ENCODE measurements around the gene TBKBP1. TPM values are rescaled to one million over a fixed set of nuclear protein-coding genes. Genes with fewer than 3 reads are reported as not detected.

Gene TBKBP1
- total and polyA plus RNA-seq, 8 donors: 10.6 to 33.9 (median 25.9) TPM

GRCh38 chr17:47685556-47686275, 8.2 kb upstream of the TBKBP1 start:
- peaks cover 0 to 16% of the 10 kb centered on the region in 2 donors for H3K4me1 ChIP-seq
- no peaks in the 10 kb centered on the region for H3K27me3 ChIP-seq
- H3K9me3 ChIP-seq: no peaks in the 10 kb centered on the region
- H3K4me3 ChIP-seq: no peak overlapping the region
- ATAC-seq (no peak), DNase-seq (no peak)
- TF ChIP-seq CTCF (IDR thresholded peaks at IDR 0.05): no peak
- peaks cover 0 to 55% of the 10 kb centered on the region in 2 donors for H3K36me3 ChIP-seq
- intact Hi-C loops (cut with DNase I): no loop called here
- peak overlapping the region in 1 of 2 donors; percentile 58 for H3K27ac ChIP-seq

GRCh38 chr17:47686276-47686635, 7.7 kb upstream of the TBKBP1 start:
- Histone ChIP-seq H3K27ac (peak overlapping the region in 1 of 2 donors; percentile 58), H3K36me3 (peaks cover 0 to 50% of the 10 kb centered on the region in 2 donors), H3K4me3 (no peak overlapping the region), H3K27me3 (no peaks in the 10 kb centered on the region), H3K4me1 (peaks cover 0 to 16% of the 10 kb centered on the region in 2 donors), H3K9me3 (no peaks in the 10 kb centered on the region)
- intact Hi-C loops (cut with DNase I): no loop called here
- ATAC-seq: no peak
- no peak for TF ChIP-seq CTCF (IDR thresholded peaks at IDR 0.05)
- DNase-seq: no peak

GRCh38 chr17:47686664-47687327, 7.2 kb upstream of the TBKBP1 start:
- DNase-seq (no peak), ATAC-seq (no peak)
- H3K9me3 ChIP-seq: no peaks in the 10 kb centered on the region
- H3K4me3 ChIP-seq: no peak overlapping the region
- intact Hi-C loops (cut with DNase I): no loop called here
- H3K27me3 ChIP-seq: no peaks in the 10 kb centered on the region
- peak overlapping the region in 1 of 2 donors; percentile 58 for H3K27ac ChIP-seq
- peaks cover 0 to 44% of the 10 kb centered on the region in 2 donors for H3K36me3 ChIP-seq
- no peak for TF ChIP-seq CTCF (IDR thresholded peaks at IDR 0.05)
- H3K4me1 ChIP-seq: peaks cover 0 to 16% of the 10 kb centered on the region in 2 donors

- H3K27ac ChIP-seq: no peak overlapping the region
- no peak for TF ChIP-seq CTCF (IDR thresholded peaks at IDR 0.05)
- DNase-seq: no peak
- H3K36me3 ChIP-seq: peaks cover 0 to 39% of the 10 kb centered on the region in 2 donors
- H3K9me3 ChIP-seq: no peaks in the 10 kb centered on the region
- H3K27me3 ChIP-seq: no peaks in the 10 kb centered on the region
- H3K4me3 ChIP-seq: no peak overlapping the region
- ATAC-seq: no peak
- intact Hi-C loops (cut with DNase I): no loop called here
- H3K4me1 ChIP-seq: peaks cover 0 to 19% of the 10 kb centered on the region in 2 donors
These were observed 6.7 kb upstream of the TBKBP1 start for GRCh38 chr17:47687328-47687690.

GRCh38 chr17:47687748-47688147, 6.2 kb upstream of the TBKBP1 start:
- Histone ChIP-seq H3K9me3 (no peaks in the 10 kb centered on the region), H3K4me3 (no peak overlapping the region), H3K27me3 (no peaks in the 10 kb centered on the region), H3K4me1 (peaks cover 0 to 23% of the 10 kb centered on the region in 2 donors), H3K36me3 (peaks cover 0 to 35% of the 10 kb centered on the region in 2 donors), H3K27ac (no peak overlapping the region)
- DNase-seq (no peak), ATAC-seq (peak; percentile 54)
- no peak for TF ChIP-seq CTCF (IDR thresholded peaks at IDR 0.05)
- intact Hi-C loops (cut with DNase I): no loop called here
